Ramos (cell line): ENCODE results near the gene TINAG.

Source experiments
- in situ Hi-C: fragments of 300-500 bp; cut with MboI; formaldehyde crosslinking; loops from one replicate; pipeline ENCODE4 v1.14.3; 2022; ENCODE audit warnings: low sequenced_read_pairs; ENCODE audit not compliant: unreplicated experiment

The TINAG gene

GRCh38 chr6:54415517-54415916, 107.3 kb downstream of the TINAG start:
- in situ Hi-C loops: no loop called here

GRCh38 chr6:54419885-54420284, 111.6 kb downstream of the TINAG start:
- in situ Hi-C loops: no loop called here

- in situ Hi-C loops: no loop called here
These were observed 118.8 kb downstream of the TINAG start for GRCh38 chr6:54426995-54427394.

- in situ Hi-C loops: no loop called here
These were observed 119.2 kb downstream of the TINAG start for GRCh38 chr6:54427396-54427937.

GRCh38 chr6:54428431-54428830, 120.2 kb downstream of the TINAG start:
- in situ Hi-C loops: no loop called here

GRCh38 chr6:54431466-54431865, 123.2 kb downstream of the TINAG start:
- in situ Hi-C loops: no loop called here
